ENCODE measurements around the gene TNFRSF14. TPM values are rescaled to one million over a fixed set of nuclear protein-coding genes. Genes with fewer than 3 reads are reported as not detected.
"Not testable (repeated sequence)": the region's sequence is repeated elsewhere in the genome, so short reads cannot be mapped to it uniquely, and the experiment has no call there.

The TNFRSF14 gene
- total RNA-seq, 1 donor from 2014 or later, result 2.4 TPM

DNA sequence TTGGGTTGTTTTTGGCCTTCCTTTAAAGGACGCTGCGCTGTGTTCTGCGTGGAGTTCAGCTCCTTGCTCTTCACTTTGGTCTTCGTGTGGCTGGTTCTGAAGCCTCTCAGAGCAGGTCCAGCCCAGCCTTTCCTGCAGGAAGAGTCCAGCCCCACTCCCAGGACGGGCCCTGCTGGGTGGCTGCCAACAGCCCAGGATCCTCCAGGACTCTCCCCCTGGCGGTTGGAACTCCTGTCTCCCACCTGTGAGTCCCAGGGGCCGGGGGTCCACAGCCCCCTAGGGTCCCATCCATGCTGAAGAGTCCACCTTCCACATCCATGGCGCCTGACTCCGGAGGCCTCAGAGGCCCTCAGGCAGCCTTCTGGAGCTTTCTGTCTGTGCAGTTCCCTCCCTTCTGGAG is 4.6 kb upstream of the TNFRSF14 start:
- FAIRE-seq, result not testable (repeated sequence)

DNA sequence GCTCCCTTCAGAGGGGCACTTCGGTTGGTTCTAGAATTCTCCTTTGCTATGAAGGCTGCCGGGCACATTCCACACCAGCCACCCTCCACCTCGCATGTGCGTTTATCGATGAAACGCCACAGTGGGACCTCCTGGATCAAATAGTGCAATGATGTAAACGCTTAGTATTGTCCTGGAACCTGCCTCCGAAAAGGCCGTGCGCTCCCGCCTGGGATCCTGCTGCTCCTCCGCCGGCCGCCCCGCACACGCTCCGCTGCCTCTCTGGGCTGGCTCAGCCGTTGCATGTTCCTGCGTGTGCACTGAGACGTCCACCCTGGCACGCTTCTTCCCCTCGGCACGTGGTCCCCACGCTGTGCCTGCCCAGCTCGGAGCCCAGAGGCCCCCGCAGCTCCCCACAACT is 4.0 kb upstream of the TNFRSF14 start:
- no peak for DNase-seq (ENCODE audit: low spot score in 2 of 2)

More for the DNA sequence above, 4.6 kb upstream of the TNFRSF14 start:
- DNase-seq (ENCODE audit: low spot score in 2 of 2), result not testable (repeated sequence)

DNA sequence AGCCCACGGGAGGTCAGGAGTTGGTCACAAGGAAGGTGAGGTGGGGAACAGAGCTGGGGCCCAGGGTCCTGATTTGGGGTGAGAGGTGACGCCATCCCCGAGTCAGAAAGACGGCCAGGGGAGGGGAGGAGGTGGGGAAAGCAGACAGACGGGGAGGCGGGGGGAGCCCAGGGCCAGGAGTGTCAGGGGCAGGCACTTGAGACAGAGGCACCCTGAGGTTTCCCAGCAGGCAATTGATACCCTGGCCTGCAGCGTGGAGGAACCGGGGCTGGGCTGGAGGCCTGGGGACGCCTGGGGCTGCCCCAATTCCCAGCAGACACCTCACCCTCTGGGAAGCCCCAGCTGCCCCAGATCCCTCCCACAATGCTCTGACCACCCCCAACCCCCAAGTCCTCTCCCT is 3.1 kb upstream of the TNFRSF14 start:
- not testable (repeated sequence) for FAIRE-seq; DNase-seq (ENCODE audit: low spot score in 2 of 2)

More for the DNA sequence above, 4.0 kb upstream of the TNFRSF14 start:
- no peak for FAIRE-seq

DNA sequence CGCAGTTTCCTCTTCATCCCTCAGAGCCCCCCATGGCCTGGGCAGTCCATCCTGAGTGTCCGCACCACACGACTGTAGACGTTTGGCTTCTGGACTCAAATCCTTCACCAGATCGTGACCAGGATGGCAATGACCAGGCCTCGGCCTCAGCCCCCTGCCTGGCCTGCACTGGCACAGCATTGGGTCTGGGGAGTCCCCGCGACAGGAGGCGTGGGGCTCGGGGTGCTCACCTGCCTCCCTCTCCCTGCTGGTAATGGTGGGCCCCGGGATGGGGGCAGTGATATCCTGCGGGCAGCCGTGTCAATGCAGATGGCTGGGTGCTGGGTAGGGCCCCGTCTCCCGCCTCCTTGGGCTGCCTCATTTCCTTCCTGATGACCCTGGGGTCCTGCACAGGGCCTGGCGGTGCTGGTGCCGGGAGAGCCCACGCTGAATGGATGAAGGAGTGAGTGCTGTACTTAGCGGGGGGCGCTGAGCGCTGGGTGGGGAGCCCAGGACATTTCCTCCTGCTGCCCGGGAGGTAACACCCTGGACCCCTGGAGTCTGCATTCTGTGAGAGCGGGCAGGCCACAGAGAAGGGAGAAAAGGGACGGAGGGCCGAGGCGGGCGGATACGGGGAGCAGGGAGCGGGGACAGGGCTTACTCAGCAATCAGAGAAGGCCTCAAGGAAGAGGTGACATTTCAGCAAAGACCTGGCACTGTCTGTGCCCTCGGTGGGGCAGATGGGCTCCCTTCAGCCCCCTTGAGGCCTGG is 2.1 kb upstream of the TNFRSF14 start:
- FAIRE-seq (no peak), DNase-seq (ENCODE audit: low spot score in 2 of 2) (no peak)

DNA sequence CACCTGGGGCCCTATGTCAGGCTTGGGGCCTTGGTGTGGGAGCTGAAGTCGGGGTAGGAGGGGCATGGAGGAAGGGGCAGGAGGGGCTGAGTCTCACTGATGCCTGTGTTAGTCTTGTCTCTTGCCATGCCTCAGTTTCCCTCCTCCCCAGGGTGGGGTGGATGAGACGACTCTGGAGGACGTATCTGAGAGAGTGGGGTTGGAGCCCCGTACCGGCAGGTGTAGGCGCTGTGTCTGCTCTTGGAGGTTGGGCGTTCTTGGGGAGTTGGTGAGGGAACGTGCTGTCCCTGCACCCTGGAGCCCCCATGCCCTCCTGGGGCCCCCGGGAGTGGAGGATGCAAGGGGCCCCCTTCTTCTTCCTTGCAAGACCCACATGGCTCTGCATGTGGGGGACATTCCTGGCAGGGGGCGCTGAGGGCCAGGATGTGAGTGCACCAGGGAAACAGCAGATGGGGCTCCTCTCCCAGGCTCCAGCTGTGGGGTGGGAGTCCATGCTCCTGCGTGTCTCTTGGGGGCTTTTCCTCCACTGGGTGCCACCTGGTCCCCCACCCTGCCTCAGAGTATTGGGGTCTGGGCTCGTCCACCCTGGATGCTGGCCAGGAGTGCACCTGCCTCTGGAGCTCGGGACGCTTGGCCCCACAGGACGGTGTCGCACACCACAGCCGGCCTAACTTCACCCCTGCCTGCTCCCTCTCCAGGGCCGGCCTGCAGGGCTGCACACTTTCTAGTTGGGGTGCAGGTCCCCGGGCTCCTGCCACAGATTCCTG is 1.4 kb upstream of the TNFRSF14 start:
- no peak for FAIRE-seq
- DNase-seq (ENCODE audit: low spot score in 2 of 2), result no peak

DNA sequence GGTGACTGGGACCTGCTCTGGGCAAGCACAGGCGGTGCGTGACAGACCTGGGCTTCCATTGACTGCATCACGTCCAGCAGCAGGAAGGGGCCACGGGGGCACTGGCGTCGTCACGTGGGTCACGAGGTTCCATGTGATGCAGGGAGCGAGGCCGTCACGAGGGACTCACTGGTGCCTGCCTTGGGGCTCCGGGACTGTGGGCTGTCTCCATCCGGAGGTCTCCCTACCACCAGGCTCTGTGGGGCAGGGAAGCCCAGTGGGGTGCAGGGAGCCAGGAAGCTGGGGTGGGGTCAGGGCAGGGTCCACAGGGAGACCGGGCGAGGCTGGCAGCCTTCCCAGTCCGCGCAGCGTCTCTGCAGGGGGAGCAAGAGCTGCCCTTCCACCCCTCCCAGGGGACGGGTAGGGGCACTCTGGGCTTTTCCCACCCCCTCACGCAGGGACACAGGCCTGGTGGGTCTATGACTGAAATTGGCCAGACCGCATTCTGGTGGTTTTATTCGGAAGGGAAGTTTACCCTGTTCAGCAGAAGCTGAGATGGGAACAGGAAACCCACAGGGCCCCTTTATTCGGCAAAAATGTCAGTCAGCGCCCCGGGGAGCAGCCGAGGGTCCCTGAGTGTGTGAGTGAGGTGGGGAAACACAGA is 416 bp upstream of the TNFRSF14 start:
- peak in 1 of 2 donors; percentile 71 for DNase-seq (ENCODE audit: low spot score in 2 of 2)
- FAIRE-seq, result no peak

DNA sequence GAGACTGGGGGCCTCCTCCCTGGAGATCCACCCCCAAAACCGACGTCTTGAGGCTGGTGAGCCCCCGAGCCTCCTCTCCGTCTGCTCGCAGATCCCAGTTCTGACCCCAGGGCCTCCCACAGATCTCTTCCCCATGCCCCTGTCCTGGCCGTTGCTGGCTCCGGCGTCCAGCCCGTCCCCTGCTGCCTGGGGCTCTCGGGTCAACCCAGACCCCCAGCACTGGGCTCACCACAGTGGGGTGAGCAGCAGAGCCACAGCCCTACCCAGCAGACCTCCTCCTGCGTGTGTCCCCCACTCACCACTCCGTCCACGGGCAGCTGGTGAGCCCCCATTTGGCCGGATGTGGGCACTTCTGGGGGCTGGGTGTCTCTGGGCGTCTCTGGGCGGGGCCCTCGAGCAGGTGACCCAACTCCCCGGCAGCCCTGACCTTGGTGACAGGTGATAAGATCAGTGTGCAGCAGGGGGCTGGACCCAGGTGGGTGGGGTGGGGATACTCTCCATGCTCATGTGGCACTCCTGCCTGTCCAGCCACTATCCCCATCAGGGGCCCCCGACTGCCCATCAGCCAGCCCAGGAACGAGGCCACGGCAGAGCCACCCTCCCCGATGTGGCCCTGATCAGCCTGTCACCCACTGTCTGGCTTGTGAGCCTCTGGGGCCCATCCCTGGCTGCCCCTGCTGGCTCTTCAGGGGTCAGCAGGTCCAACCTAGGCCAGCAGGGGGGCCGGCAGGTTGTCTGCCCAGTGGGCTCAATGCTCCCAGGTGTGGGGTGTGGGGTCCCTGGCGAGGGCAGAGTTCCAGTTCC is 709 bp downstream of the TNFRSF14 start:
- DNase-seq (ENCODE audit: low spot score in 2 of 2) (no peak), FAIRE-seq (no peak)

DNA sequence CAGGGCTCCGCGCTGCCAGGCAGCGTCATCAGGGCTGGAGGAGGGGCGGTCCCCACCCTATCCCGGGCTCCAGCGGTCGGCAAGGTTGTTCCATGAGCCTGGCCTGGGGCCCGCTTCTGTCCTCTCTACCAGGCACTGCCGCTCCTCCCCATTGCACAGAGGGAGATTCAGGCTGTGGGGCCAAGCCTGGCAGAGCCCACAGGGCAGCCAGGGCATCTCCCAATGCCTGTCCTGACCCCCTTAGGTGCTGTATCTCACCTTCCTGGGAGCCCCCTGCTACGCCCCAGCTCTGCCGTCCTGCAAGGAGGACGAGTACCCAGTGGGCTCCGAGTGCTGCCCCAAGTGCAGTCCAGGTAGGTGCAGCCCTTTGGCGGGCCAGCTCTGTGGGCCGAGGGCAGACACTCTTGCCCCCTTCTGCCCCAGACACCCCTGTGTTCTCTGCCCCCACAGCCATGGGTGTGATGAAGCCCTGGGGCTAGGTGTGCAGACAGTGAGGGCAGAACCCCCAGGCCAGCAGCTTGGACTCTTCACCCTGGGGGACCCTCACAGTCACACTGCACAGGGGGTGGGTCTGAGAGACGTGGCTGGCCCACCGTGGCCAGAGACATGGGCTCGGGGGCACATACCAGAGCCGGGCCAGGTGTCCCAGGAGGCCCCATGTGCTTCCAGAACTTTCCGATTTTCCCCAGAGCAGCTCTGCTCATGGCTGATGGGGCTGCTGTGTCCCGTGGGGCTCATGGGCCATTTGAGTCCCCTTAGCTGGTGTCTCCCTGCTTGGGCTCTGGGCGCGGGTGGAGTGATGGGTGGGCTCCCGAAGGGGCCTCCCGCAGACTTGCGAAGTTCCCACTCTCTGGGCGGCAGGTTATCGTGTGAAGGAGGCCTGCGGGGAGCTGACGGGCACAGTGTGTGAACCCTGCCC is 1.6 kb downstream of the TNFRSF14 start:
- DNase-seq (ENCODE audit: low spot score in 2 of 2) (no peak), FAIRE-seq (no peak)

DNA sequence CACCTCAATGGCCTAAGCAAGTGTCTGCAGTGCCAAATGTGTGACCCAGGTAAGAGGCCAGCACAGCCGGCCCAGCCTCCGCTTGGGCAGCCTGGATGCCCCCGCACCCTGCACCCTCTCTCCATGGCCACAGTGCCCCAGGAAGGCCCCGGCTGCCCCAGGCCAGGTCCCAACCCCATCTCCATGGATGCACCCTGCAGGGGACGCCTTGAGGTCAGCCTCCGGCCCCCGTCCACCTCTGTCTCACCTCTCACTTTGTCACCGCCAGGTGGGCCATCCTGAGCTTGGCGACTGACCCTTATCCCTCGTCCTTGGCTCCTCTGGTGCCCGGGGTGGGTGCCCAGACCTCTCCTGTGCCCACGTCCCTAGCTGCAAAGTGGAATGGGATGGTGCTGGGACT is 2.2 kb downstream of the TNFRSF14 start:
- DNase-seq (ENCODE audit: low spot score in 2 of 2), result no peak
- FAIRE-seq, result no peak

DNA sequence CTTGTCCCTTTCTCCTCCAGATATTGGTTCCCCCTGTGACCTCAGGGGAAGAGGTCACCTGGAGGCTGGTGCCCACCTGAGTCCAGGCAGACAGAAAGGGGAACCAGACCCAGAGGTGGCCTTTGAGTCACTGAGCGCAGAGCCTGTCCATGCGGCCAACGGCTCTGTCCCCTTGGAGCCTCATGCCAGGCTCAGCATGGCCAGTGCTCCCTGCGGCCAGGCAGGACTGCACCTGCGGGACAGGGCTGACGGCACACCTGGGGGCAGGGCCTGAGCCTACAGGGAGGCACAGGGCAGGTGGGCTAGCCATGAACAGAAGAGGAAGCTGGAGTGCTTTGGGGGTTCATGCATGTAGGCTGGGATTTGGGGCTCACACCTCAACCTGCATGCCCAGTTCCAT is 2.7 kb downstream of the TNFRSF14 start:
- FAIRE-seq, result no peak

DNA sequence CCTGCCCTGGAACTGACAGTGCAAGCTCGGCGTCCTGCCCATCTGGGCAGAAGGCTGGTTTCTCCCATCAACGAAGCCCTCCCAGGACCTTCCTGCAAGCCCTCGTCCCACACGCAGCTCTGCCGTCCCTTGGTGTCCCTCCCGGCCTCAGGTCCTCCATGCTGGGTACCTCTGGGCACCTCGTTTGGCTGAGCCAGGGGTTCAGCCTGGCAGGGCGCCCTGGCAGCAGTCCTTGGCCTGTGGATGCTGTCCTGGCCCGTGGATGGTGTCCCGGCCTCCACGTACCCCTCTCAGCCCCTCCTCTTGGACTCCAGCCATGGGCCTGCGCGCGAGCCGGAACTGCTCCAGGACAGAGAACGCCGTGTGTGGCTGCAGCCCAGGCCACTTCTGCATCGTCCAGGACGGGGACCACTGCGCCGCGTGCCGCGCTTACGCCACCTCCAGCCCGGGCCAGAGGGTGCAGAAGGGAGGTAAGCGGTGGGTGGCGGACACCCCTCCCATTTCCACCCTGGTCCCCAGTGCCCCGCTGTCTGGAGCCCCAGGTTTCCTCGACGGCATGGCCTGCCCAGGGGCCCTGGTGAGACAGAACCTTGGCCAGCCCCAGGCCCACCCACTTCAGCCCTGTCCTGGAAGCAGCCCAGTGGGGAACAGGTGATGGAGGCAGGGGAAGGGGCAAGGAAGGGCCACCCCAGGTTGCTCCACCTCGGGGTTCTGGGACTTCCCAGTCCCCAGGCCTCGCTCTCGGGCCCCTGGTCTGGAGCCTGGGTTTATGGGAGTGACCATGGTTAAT is 3.5 kb downstream of the TNFRSF14 start:
- DNase-seq (ENCODE audit: low spot score in 2 of 2), result no peak
- no peak for FAIRE-seq

More for the DNA sequence above, 2.7 kb downstream of the TNFRSF14 start:
- DNase-seq (ENCODE audit: low spot score in 2 of 2), result no peak

DNA sequence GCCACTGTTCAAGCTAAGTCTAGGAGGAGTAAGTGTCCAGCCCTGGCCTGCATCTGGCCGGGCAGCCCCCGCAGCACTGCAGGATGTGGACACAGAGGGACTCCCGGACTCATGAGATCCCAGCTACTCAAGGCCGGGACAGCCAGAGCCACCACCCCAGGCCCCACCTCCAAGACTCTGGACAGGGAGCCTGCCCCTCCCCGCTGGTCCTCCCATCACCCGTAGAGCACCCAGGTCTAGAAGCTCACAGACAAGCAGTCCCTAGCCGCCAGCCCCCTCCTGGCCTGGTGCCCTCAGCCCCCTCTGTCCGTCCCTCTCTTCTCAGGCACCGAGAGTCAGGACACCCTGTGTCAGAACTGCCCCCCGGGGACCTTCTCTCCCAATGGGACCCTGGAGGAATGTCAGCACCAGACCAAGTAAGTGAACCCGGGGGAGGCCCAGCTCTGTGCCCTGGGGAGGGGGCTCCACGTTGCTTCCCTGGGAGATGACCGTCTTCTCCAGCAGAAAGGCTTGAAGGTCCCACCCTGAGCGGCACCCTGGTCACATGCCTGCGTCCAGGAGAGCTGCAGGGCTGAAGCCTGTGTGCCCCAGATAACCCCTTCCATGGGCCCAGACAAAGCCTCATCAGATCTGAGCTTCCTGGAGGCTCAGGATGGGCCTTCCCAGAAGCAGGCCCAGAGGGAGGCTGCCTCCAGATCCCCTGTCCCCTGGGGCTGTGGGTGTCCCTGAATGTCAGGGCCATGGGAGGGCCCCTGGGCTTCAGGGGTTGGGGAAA is 4.3 kb downstream of the TNFRSF14 start:
- FAIRE-seq (no peak), DNase-seq (ENCODE audit: low spot score in 2 of 2) (no peak)

DNA sequence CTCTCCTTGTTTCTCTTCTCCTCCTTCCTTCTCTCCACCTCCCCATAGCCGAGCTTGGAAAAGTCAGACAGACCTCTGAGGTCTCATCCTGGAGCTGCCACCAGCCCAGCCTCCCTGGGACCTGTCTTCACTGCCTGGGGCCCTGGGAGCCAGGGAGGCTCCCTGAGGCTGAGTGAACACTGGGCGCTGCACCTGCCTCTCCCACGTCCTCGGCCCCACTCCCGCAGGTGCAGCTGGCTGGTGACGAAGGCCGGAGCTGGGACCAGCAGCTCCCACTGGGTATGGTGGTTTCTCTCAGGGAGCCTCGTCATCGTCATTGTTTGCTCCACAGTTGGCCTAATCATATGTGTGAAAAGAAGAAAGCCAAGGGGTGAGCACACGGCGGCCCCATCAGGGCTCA is 5.3 kb downstream of the TNFRSF14 start:
- FAIRE-seq (no peak), DNase-seq (ENCODE audit: low spot score in 2 of 2) (no peak)

DNA sequence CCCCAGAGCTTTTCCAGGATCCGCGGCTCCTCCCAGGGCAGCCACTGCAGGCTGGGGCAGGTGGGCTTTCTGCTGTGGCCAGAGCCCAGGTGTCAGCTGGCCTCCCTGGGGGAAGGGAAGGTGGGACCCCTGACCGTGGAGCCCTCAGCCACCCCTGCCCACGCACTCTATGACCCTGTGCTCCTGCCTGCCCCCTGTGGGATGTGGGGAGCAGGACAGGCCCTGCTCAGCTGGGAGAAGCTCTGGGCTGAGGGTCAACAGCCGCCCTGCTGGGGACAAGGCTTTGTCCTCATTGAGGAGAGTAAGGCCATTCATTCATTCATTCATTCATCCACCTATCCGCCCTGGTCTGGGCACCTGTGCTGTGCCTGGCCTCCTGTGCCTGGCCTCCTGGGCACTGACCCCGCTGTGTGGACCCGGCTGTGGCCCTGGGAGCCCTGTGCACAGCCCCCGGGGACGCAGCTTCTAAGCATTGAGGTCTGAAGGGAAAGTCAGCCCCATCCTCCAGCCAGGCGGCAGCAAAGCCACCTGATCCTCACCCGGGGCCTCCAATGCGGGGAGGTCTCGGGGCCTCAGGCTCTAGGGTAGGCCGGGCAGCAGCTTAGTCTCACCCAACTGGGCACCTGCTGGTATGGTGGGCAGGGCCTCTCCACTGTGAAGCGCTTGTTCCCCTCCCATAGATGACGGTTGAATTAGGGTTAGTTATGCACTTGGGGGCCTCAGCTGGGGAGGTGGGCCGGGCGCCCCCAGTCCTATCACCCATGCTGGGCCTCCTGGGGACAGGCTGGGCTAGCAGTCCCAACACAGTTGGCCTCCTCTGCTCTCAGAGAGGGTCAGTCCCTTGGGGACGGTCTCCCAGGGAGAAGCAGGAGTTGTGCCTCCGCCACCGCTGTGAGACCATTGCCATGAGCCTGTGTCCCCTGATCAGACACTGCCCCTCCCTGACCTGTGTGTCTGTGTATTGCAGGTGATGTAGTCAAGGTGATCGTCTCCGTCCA is 6.0 kb downstream of the TNFRSF14 start:
- DNase-seq (ENCODE audit: low spot score in 2 of 2), result no peak
- FAIRE-seq, result no peak

DNA sequence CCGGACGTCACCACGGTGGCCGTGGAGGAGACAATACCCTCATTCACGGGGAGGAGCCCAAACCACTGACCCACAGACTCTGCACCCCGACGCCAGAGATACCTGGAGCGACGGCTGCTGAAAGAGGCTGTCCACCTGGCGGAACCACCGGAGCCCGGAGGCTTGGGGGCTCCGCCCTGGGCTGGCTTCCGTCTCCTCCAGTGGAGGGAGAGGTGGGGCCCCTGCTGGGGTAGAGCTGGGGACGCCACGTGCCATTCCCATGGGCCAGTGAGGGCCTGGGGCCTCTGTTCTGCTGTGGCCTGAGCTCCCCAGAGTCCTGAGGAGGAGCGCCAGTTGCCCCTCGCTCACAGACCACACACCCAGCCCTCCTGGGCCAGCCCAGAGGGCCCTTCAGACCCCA is 7.0 kb downstream of the TNFRSF14 start:
- no peak for FAIRE-seq
- no peak for DNase-seq (ENCODE audit: low spot score in 2 of 2)

DNA sequence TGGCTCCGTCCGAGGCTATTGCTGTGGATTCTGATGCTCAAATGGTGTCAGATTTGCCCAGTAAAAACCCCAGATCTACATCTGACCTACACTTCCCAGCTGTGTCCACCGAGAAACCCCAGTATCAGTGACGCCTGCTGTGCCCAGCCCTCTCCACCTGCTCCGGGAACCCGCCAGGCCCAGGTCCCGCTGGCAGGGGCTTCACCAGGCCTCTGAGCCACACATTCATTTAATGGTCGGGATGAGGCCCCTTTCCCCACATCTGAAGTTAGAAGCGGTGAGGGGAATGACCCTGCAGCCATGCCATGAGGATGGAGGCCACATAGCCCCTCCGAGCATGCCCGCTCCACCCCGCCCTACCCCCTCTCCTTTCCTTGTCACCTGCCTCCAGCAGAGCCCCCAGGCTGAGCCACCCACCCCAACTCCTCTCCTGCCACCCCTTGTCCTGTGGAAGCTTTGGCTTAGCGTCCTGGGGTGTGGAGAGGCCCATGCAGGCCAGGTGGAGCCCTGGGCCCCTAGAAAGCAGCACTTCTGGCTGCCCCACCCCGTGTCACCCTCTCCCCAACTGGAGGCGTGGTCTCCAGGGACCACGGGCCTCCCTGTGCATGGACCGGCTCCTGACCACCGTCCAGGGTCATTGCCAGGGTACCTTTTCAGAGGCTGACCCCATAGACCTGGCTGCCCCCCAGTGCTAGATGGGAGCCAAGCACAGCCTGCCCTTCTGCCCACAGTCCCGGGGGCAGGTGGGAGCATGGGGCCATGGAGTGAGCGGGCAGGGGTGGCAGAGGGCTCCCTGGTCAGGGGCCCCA is 8.0 kb downstream of the TNFRSF14 start:
- no peak for DNase-seq (ENCODE audit: low spot score in 2 of 2)
- FAIRE-seq, result no peak
